A673 (cell line): ENCODE data around the gene SAMD15. TPM values are rescaled to one million over a fixed set of nuclear protein-coding genes. Genes with fewer than 3 reads are reported as not detected.

Experiments
- BruUV-seq: library from RNA; stranded (reverse); fragments of 400-500 nt; replicated peaks from 2 replicates; lab custom pipeline; 2021; lab: Mats Ljungman, UMichigan
- CTCF ChIA-PET: fragments of 300-600 bp; sonication (Branson Sonifier 250); formaldehyde crosslinking; loops from one replicate; lab custom pipeline; 2022; ENCODE audit warnings: antibody characterized with exemption; lab: Charles Lee
- POLR2A ChIA-PET: fragments of 300-600 bp; sonication (Branson Sonifier 250); formaldehyde crosslinking; loops from one replicate; lab custom pipeline; 2022; ENCODE audit warnings: antibody characterized with exemption; ENCODE audit not compliant: low non-redundant PET; lab: Charles Lee
- DNase-seq: peaks from one replicate; pipeline ENCODE4 v3.0.0-alpha.2; 2015; ENCODE audit warnings: low spot score
- H3K27ac ChIP-seq: fragments of 200-600 bp; sonication (generic); 2 replicates; pipeline ENCODE4 v1.5.1; 2016; ENCODE audit warnings: mixed run types, low read depth, mild to moderate bottlenecking, mixed read lengths, antibody characterized with exemption, low read length; ENCODE audit not compliant: poor library complexity, severe bottlenecking
- H3K27me3 ChIP-seq: fragments of 200-600 bp; sonication (generic); replicated peaks from 2 replicates; pipeline ENCODE4 v1.6.1; 2017; ENCODE audit warnings: mixed run types, low read depth, mild to moderate bottlenecking, mixed read lengths, antibody characterized with exemption, low read length; ENCODE audit not compliant: insufficient read depth, poor library complexity
- H3K36me3 ChIP-seq: fragments of 200-600 bp; sonication (generic); 2 replicates; pipeline ENCODE4 v1.6.1; 2016; ENCODE audit warnings: mixed run types, mild to moderate bottlenecking, mixed read lengths, antibody characterized with exemption, low read length; ENCODE audit not compliant: insufficient read depth, poor library complexity, severe bottlenecking
- H3K4me1 ChIP-seq: fragments of 200-600 bp; sonication (generic); 2 replicates; pipeline ENCODE4 v1.6.1; 2017; ENCODE audit warnings: mixed run types, mild to moderate bottlenecking, mixed read lengths, antibody characterized with exemption, low read length; ENCODE audit not compliant: insufficient read depth, poor library complexity, severe bottlenecking
- H3K4me3 ChIP-seq: fragments of 200-600 bp; sonication (generic); 2 replicates; pipeline ENCODE4 v1.5.1; 2016; ENCODE audit warnings: low read depth, mixed run types, mild to moderate bottlenecking, mixed read lengths, low read length; ENCODE audit not compliant: poor library complexity, severe bottlenecking
- H3K9me3 ChIP-seq: fragments of 200-600 bp; sonication (generic); 2 replicates; pipeline ENCODE4 v1.6.1; 2016; ENCODE audit warnings: mixed run types, low read depth, mild to moderate bottlenecking, mixed read lengths, antibody characterized with exemption, low read length; ENCODE audit not compliant: poor library complexity, severe bottlenecking
- CTCF ChIP-seq: fragments of 300-800, 200-600 bp; sonication (generic); conservative IDR thresholded peaks from 2 replicates; pipeline ENCODE4 v1.5.1; 2017; ENCODE audit warnings: low read depth, mild to moderate bottlenecking, antibody characterized with exemption, low read length, moderate library complexity, mixed read lengths
- EZH2 ChIP-seq: fragments of 200-600 bp; sonication (generic); IDR thresholded peaks from 2 replicates; pipeline ENCODE4 v1.6.1; 2017; ENCODE audit warnings: borderline replicate concordance, low read depth, mild to moderate bottlenecking, mixed read lengths, antibody characterized with exemption, low read length; ENCODE audit not compliant: poor library complexity, severe bottlenecking
- intact Hi-C: fragments of 100-400 bp; cut with micrococcal nuclease; formaldehyde crosslinking; loops from one replicate; pipeline ENCODE4 v1.10.0; 2022; ENCODE audit not compliant: unreplicated experiment
- total RNA-seq: library from RNA; stranded (reverse); gene quantifications from 2 replicates; pipeline ENCODE4 v1.2.3, GENCODE V29; 2021

Gene SAMD15
- total RNA-seq, 1 experiment from 2014 or later, result 2.4 TPM

- BruUV-seq, result no TSS peak
- Histone ChIP-seq H3K9me3 (no peaks in the 10 kb centered on the region), H3K36me3 (no peaks in the 10 kb centered on the region), H3K4me3 (no peak overlapping the region), H3K4me1 (peaks cover 5% of the 10 kb centered on the region), H3K27me3 (no peaks in the 10 kb centered on the region), H3K27ac (no peak overlapping the region)
- TF ChIP-seq EZH2 (no peak), CTCF (no peak)
- intact Hi-C loops, result no loop called here
- ChIA-PET CTCF (no interaction called here), POLR2A (no interaction called here)
- DNase-seq, result no peak
Observed at GRCh38 chr14:77340389-77340788, 36.8 kb upstream of the SAMD15 start.

- BruUV-seq, result no TSS peak
- H3K27ac ChIP-seq, result no peak overlapping the region
- ChIA-PET POLR2A (no interaction called here), CTCF (interaction anchor here (1.3 kb wide), 1 partner anchor 27 kb away, joined by 3 read pairs; no protein-coding TSS in a partner anchor)
- no peaks in the 10 kb centered on the region for H3K27me3 ChIP-seq
- peaks cover 9% of the 10 kb centered on the region for H3K4me1 ChIP-seq
- intact Hi-C loops, result no loop called here
- no peak for DNase-seq
- no peaks in the 10 kb centered on the region for H3K9me3 ChIP-seq
- TF ChIP-seq CTCF, result no peak
- TF ChIP-seq EZH2, result no peak
- no peak overlapping the region for H3K4me3 ChIP-seq
- H3K36me3 ChIP-seq, result no peaks in the 10 kb centered on the region
Observed at GRCh38 chr14:77342726-77343397, 34.3 kb upstream of the SAMD15 start.

- peaks cover 10% of the 10 kb centered on the region for H3K4me1 ChIP-seq
- no peaks in the 10 kb centered on the region for H3K36me3 ChIP-seq
- POLR2A ChIA-PET, result interaction anchor here (0.6 kb wide), 1 partner anchor 22 kb away, joined by 9 read pairs; no protein-coding TSS in a partner anchor
- TF ChIP-seq EZH2, result no peak
- TF ChIP-seq CTCF, result no peak
- H3K27me3 ChIP-seq, result no peaks in the 10 kb centered on the region
- no peak for DNase-seq
- H3K4me3 ChIP-seq, result no peak overlapping the region
- intact Hi-C loops, result no loop called here
- CTCF ChIA-PET, result no interaction called here
- H3K9me3 ChIP-seq, result no peaks in the 10 kb centered on the region
- no TSS peak for BruUV-seq
- H3K27ac ChIP-seq, result no peak overlapping the region
Observed at GRCh38 chr14:77343662-77344061, 33.5 kb upstream of the SAMD15 start.
